GM23338 (cell line): ENCODE data around the gene KYNU.

Source experiments
- CTCF ChIP-seq, 2 experiments: fragments of 200-600 bp in 1 of 2; sonication (generic) in 1 of 2; conservative IDR thresholded peaks; 2 replicates each; pipeline versions ENCODE4 v1.5.1 to v1.6.1; 2016 to 2017; ENCODE audit warnings: antibody characterized with exemption in 2 of 2, low read depth in 2 of 2, mild to moderate bottlenecking in 2 of 2, moderate library complexity in 1 of 2
- EZH2 ChIP-seq: fragments of 200-600 bp; sonication (generic); IDR thresholded peaks from one replicate; pipeline ENCODE4 v1.8.0; 2017; ENCODE audit warnings: antibody characterized with exemption, mild to moderate bottlenecking, low read depth; ENCODE audit not compliant: unreplicated experiment
- JUNB ChIP-seq: IDR thresholded peaks from one replicate; pipeline ENCODE4 v1.6.1; 2016; ENCODE audit warnings: antibody characterized with exemption; ENCODE audit not compliant: unreplicated experiment
- POLR2AphosphoS5 ChIP-seq: IDR thresholded peaks from 2 replicates; pipeline ENCODE4 v1.6.1; 2016; ENCODE audit warnings: antibody characterized with exemption, low read depth
- TF ChIP-seq, protein P1 (sequence below): IDR thresholded peaks from one replicate; pipeline ENCODE4 v1.6.1; 2018; ENCODE audit warnings: antibody characterized with exemption; ENCODE audit not compliant: unreplicated experiment

- TF ChIP-seq CTCF (conservative IDR thresholded peaks at IDR 0.05; ENCODE audit: low read depth in 2 of 2), result no peak
- TF ChIP-seq EZH2, result no peak
- no peak for TF ChIP-seq POLR2AphosphoS5
- TF ChIP-seq, protein P1, sequence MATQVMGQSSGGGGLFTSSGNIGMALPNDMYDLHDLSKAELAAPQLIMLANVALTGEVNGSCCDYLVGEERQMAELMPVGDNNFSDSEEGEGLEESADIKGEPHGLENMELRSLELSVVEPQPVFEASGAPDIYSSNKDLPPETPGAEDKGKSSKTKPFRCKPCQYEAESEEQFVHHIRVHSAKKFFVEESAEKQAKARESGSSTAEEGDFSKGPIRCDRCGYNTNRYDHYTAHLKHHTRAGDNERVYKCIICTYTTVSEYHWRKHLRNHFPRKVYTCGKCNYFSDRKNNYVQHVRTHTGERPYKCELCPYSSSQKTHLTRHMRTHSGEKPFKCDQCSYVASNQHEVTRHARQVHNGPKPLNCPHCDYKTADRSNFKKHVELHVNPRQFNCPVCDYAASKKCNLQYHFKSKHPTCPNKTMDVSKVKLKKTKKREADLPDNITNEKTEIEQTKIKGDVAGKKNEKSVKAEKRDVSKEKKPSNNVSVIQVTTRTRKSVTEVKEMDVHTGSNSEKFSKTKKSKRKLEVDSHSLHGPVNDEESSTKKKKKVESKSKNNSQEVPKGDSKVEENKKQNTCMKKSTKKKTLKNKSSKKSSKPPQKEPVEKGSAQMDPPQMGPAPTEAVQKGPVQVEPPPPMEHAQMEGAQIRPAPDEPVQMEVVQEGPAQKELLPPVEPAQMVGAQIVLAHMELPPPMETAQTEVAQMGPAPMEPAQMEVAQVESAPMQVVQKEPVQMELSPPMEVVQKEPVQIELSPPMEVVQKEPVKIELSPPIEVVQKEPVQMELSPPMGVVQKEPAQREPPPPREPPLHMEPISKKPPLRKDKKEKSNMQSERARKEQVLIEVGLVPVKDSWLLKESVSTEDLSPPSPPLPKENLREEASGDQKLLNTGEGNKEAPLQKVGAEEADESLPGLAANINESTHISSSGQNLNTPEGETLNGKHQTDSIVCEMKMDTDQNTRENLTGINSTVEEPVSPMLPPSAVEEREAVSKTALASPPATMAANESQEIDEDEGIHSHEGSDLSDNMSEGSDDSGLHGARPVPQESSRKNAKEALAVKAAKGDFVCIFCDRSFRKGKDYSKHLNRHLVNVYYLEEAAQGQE, result no peak
- no peak for TF ChIP-seq JUNB
These were observed 49.0 kb downstream of the KYNU start for GRCh38 chr2:142926445-142926844.
